GM23338 (cell line): ENCODE data around the gene IBA57. TPM values are rescaled to one million over a fixed set of nuclear protein-coding genes. Genes with fewer than 3 reads are reported as not detected.
A peak's percentile ranks its signal among the peaks of the same experiment; 100 is the strongest.

Experiments
- ATAC-seq: fragments of 200-7000 bp; cut with Tn5 transposase; 3 replicates; pipeline ENCODE4 v1.9.1; 2020
- DNase-seq: peaks from one replicate; pipeline ENCODE4 v3.0.0-alpha.2; 2015; ENCODE audit warnings: low spot score
- H2AFZ ChIP-seq: fragments of 200-600 bp; sonication (generic); 2 replicates; pipeline ENCODE4 v1.8.0; 2016; ENCODE audit warnings: antibody characterized with exemption, mild to moderate bottlenecking, moderate library complexity
- H3F3A ChIP-seq: fragments of 200-600 bp; sonication (generic); replicated peaks from 2 replicates; pipeline ENCODE4 v1.8.0; 2017; ENCODE audit warnings: antibody characterized with exemption, mixed run types, low read depth
- H3K27ac ChIP-seq: fragments of 200-600 bp; sonication (generic); 2 replicates; pipeline ENCODE4 v1.6.1; 2016; ENCODE audit warnings: low read depth
- H3K27me3 ChIP-seq: fragments of 200-600 bp; sonication (generic); 2 replicates; pipeline ENCODE4 v1.8.0; 2016; ENCODE audit warnings: mild to moderate bottlenecking, mixed run types, moderate library complexity; ENCODE audit not compliant: insufficient read depth
- H3K36me3 ChIP-seq: fragments of 200-600 bp; sonication (generic); 2 replicates; pipeline ENCODE4 v1.8.0; 2016; ENCODE audit warnings: mild to moderate bottlenecking; ENCODE audit not compliant: insufficient read depth
- H3K4me1 ChIP-seq: fragments of 200-600 bp; sonication (generic); 2 replicates; pipeline ENCODE4 v1.8.0; 2016; ENCODE audit warnings: mild to moderate bottlenecking, moderate library complexity; ENCODE audit not compliant: insufficient read depth
- H3K4me2 ChIP-seq: fragments of 200-600 bp; sonication (generic); 2 replicates; pipeline ENCODE4 v1.7.1; 2017; ENCODE audit warnings: mixed run types
- H3K4me3 ChIP-seq: fragments of 200-600 bp; sonication (generic); 2 replicates; pipeline ENCODE4 v1.6.1; 2016; ENCODE audit warnings: mixed run types
- H3K79me2 ChIP-seq: fragments of 200-600 bp; sonication (generic); replicated peaks from 2 replicates; pipeline ENCODE4 v1.8.0; 2017; ENCODE audit warnings: mild to moderate bottlenecking; ENCODE audit not compliant: insufficient read depth
- H3K9me2 ChIP-seq: fragments of 200-600 bp; sonication (generic); 2 replicates; pipeline ENCODE4 v1.8.0; 2017; ENCODE audit not compliant: insufficient read depth
- H4K20me1 ChIP-seq: fragments of 200-600 bp; sonication (generic); replicated peaks from 2 replicates; pipeline ENCODE4 v1.8.0; 2017; ENCODE audit warnings: mild to moderate bottlenecking; ENCODE audit not compliant: insufficient read depth
- H3K27ac Mint-ChIP-seq: 2 replicates; pipeline ENCODE4 v1.8.0; 2020; ENCODE audit warnings: inconsistent platforms, mild to moderate bottlenecking, moderate library complexity, mixed read lengths
- H3K27me3 Mint-ChIP-seq: 3 replicates; pipeline ENCODE4 v1.8.0; 2022; ENCODE audit warnings: low read depth, mild to moderate bottlenecking, moderate library complexity, mixed read lengths, inconsistent platforms; ENCODE audit not compliant: insufficient read depth, poor library complexity
- H3K36me3 Mint-ChIP-seq: 3 replicates; pipeline ENCODE4 v1.8.0; 2021; ENCODE audit warnings: low read depth, mild to moderate bottlenecking, inconsistent platforms, moderate library complexity, mixed read lengths
- H3K4me1 Mint-ChIP-seq: 3 replicates; pipeline ENCODE4 v1.8.0; 2020; ENCODE audit warnings: mild to moderate bottlenecking, inconsistent platforms, mixed read lengths
- H3K4me3 Mint-ChIP-seq: 3 replicates; pipeline ENCODE4 v1.8.0; 2021; ENCODE audit warnings: moderate library complexity, mild to moderate bottlenecking, inconsistent platforms, mixed read lengths
- H3K9me3 Mint-ChIP-seq: 3 replicates; pipeline ENCODE4 v1.8.0; 2020; ENCODE audit warnings: moderate library complexity, mild to moderate bottlenecking, inconsistent platforms, mixed read lengths
- CREB1 ChIP-seq: fragments of 250-450 bp; sonication (Bioruptor Pico); IDR thresholded peaks from 2 replicates; pipeline ENCODE4 v1.5.0; 2020; ENCODE audit warnings: low read depth, mild to moderate bottlenecking, moderate library complexity
- EZH2 ChIP-seq: fragments of 200-600 bp; sonication (generic); IDR thresholded peaks from one replicate; pipeline ENCODE4 v1.8.0; 2017; ENCODE audit warnings: antibody characterized with exemption, mild to moderate bottlenecking, low read depth; ENCODE audit not compliant: unreplicated experiment
- EZH2phosphoT487 ChIP-seq: fragments of 200-600 bp; sonication (generic); IDR thresholded peaks from one replicate; pipeline ENCODE4 v1.8.1; 2018; ENCODE audit warnings: antibody characterized with exemption; ENCODE audit not compliant: unreplicated experiment
- JUNB ChIP-seq: IDR thresholded peaks from one replicate; pipeline ENCODE4 v1.6.1; 2016; ENCODE audit warnings: antibody characterized with exemption; ENCODE audit not compliant: unreplicated experiment
- POLR2AphosphoS5 ChIP-seq: IDR thresholded peaks from 2 replicates; pipeline ENCODE4 v1.6.1; 2016; ENCODE audit warnings: antibody characterized with exemption, low read depth
- STAT1 ChIP-seq: IDR thresholded peaks from one replicate; pipeline ENCODE4 v1.6.1; 2016; ENCODE audit warnings: antibody characterized with exemption; ENCODE audit not compliant: unreplicated experiment
- ZNF331 ChIP-seq: fragments of 250-450 bp; sonication (Bioruptor Pico); IDR thresholded peaks from 2 replicates; pipeline ENCODE4 v1.5.0; 2020; ENCODE audit warnings: low read depth, mild to moderate bottlenecking, moderate library complexity
- polyA plus RNA-seq: library from polyadenylated mRNA; unstranded; fragments of >200 nt; fragmentation: Nextera tagmentation; extraction: Ambion mirVana; gene quantifications from 2 replicates; pipeline ENCODE4 v1.2.1, GENCODE V29; 2016
- total RNA-seq: library from RNA; depleted of rRNA; stranded (reverse); fragments of >200 nt; shearing (Covaris generic); gene quantifications from 2 replicates; pipeline ENCODE4 v1.2.3, GENCODE V29; 2014
- TF ChIP-seq, protein P1 (sequence below): IDR thresholded peaks from 2 replicates; pipeline ENCODE4 v1.6.1; 2016; ENCODE audit warnings: antibody characterized with exemption
- TF ChIP-seq, protein P2 (sequence below), 2 experiments: fragments of 200-600 bp in 1 of 2; sonication (generic) in 1 of 2; conservative IDR thresholded peaks; 2 replicates each; pipeline versions ENCODE4 v1.5.1 to v1.6.1; 2016 to 2017; ENCODE audit warnings: antibody characterized with exemption in 2 of 2, low read depth in 2 of 2, mild to moderate bottlenecking in 2 of 2, moderate library complexity in 1 of 2
- TF ChIP-seq, protein P3 (sequence below): IDR thresholded peaks from one replicate; pipeline ENCODE4 v1.6.1; 2018; ENCODE audit warnings: antibody characterized with exemption; ENCODE audit not compliant: unreplicated experiment

Gene IBA57
- total and polyA plus RNA-seq, 2 experiments from 2014 or later = 1.1 to 10.3 TPM

DNA sequence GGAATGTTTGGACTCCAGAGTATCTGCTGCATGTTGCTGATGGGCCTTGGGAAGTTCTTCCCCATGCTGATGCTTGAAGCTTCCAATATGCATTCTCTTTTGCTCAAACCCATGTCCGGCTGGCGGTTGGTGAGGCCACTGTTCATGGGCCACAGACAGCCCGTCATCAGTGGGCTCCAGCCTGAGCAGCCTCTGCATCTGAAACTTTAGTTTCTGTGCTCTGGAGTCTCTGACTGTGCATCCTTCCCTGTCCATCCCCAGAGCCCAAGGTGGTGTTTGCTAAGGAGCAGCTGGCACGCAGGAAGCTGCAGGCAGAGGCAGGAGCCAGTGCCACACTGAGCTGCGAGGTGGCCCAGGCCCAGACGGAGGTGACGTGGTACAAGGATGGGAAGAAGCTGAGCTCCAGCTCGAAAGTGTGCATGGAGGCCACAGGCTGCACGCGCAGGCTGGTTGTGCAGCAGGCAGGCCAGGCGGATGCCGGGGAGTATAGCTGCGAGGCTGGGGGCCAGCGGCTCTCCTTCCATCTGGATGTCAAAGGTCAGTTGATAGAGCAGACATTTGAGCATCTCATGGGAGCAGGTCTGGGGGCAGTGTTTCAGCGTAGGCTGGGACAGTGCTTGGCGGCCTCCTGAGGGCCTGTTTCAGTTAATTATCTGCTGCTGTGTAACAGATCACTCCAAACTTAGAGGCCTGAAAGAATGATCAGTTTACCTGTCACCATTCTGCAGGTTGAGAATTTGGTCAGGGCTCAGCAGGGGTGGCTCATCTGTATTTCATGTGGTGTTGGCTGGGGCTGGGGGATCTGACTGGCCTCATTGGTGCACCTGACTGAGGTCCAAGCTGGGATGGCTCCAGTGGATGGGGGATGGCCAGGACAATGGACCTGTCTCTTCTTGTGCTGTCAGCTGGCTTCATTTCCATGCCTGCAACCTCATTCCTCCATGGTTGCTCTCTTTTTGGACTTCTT is 58.9 kb downstream of the IBA57 start:
- TF ChIP-seq, protein P1, sequence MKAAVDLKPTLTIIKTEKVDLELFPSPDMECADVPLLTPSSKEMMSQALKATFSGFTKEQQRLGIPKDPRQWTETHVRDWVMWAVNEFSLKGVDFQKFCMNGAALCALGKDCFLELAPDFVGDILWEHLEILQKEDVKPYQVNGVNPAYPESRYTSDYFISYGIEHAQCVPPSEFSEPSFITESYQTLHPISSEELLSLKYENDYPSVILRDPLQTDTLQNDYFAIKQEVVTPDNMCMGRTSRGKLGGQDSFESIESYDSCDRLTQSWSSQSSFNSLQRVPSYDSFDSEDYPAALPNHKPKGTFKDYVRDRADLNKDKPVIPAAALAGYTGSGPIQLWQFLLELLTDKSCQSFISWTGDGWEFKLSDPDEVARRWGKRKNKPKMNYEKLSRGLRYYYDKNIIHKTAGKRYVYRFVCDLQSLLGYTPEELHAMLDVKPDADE = no peak
- TF ChIP-seq, protein P2, sequence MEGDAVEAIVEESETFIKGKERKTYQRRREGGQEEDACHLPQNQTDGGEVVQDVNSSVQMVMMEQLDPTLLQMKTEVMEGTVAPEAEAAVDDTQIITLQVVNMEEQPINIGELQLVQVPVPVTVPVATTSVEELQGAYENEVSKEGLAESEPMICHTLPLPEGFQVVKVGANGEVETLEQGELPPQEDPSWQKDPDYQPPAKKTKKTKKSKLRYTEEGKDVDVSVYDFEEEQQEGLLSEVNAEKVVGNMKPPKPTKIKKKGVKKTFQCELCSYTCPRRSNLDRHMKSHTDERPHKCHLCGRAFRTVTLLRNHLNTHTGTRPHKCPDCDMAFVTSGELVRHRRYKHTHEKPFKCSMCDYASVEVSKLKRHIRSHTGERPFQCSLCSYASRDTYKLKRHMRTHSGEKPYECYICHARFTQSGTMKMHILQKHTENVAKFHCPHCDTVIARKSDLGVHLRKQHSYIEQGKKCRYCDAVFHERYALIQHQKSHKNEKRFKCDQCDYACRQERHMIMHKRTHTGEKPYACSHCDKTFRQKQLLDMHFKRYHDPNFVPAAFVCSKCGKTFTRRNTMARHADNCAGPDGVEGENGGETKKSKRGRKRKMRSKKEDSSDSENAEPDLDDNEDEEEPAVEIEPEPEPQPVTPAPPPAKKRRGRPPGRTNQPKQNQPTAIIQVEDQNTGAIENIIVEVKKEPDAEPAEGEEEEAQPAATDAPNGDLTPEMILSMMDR (conservative IDR thresholded peaks at IDR 0.05; ENCODE audit: low read depth in 2 of 2) = no peak
- TF ChIP-seq ZNF331 (CRISPR knock-in tag) = peak; percentile 34; the same call in 1 of the 2 replicates
- H3K36me3 Mint-ChIP-seq = peaks cover 76% of the 10 kb centered on the region

DNA sequence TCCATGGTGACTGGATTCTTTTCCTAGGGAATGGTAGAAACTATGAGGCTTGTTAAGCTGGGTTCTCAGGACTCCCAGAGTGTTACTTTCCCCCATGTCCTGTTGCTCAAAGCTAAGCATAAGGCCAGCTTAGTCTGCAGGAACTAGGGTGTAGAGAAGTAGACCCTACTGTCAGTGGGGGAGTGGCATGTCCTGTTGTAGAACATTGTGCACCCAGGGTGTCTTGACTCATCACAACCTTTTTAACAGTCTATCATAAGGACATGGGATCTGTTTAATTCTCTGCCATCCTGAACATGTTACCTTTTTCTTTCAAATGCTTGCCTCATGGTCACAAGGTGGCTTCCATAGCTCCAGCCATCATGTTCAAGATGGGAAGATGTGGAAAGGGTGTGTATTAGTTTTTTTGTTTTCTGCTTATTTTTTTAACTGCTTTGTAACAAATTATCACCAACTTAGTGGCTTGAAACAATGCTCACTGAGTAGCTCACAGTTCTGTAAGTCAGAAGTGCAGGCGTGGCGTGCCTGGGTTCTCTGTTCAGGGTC is 59.6 kb downstream of the IBA57 start:
- Histone ChIP-seq H4K20me1 (peaks cover 12% of the 10 kb centered on the region), H3K27me3 (no peaks in the 10 kb centered on the region), H3K36me3 (peaks cover 21% of the 10 kb centered on the region), H3K27ac (no peak overlapping the region), H3K4me2 (no peak overlapping the region), H3K4me1 (no peaks in the 10 kb centered on the region), H3F3A (no peaks in the 10 kb centered on the region), H3K4me3 (no peak overlapping the region), H2AFZ (no peak overlapping the region), H3K9me2 (no peaks in the 10 kb centered on the region), H3K79me2 (no peaks in the 10 kb centered on the region; the same call in 1 of the 2 replicates)
- ATAC-seq (no peak), DNase-seq (no peak)
- Mint-ChIP-seq H3K9me3 (no peaks in the 10 kb centered on the region), H3K27me3 (peaks cover 5% of the 10 kb centered on the region), H3K36me3 (peaks cover 72% of the 10 kb centered on the region), H3K4me1 (no peaks in the 10 kb centered on the region), H3K27ac (no peak overlapping the region), H3K4me3 (no peak overlapping the region)
- no peak for TF ChIP-seq POLR2AphosphoS5
- TF ChIP-seq STAT1 = no peak
- no peak for TF ChIP-seq CREB1
- TF ChIP-seq, protein P3, sequence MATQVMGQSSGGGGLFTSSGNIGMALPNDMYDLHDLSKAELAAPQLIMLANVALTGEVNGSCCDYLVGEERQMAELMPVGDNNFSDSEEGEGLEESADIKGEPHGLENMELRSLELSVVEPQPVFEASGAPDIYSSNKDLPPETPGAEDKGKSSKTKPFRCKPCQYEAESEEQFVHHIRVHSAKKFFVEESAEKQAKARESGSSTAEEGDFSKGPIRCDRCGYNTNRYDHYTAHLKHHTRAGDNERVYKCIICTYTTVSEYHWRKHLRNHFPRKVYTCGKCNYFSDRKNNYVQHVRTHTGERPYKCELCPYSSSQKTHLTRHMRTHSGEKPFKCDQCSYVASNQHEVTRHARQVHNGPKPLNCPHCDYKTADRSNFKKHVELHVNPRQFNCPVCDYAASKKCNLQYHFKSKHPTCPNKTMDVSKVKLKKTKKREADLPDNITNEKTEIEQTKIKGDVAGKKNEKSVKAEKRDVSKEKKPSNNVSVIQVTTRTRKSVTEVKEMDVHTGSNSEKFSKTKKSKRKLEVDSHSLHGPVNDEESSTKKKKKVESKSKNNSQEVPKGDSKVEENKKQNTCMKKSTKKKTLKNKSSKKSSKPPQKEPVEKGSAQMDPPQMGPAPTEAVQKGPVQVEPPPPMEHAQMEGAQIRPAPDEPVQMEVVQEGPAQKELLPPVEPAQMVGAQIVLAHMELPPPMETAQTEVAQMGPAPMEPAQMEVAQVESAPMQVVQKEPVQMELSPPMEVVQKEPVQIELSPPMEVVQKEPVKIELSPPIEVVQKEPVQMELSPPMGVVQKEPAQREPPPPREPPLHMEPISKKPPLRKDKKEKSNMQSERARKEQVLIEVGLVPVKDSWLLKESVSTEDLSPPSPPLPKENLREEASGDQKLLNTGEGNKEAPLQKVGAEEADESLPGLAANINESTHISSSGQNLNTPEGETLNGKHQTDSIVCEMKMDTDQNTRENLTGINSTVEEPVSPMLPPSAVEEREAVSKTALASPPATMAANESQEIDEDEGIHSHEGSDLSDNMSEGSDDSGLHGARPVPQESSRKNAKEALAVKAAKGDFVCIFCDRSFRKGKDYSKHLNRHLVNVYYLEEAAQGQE = no peak
- TF ChIP-seq, protein P2 (conservative IDR thresholded peaks at IDR 0.05; ENCODE audit: low read depth in 2 of 2) = no peak
- TF ChIP-seq EZH2phosphoT487 = no peak
- TF ChIP-seq ZNF331 (CRISPR knock-in tag) = no peak
- TF ChIP-seq, protein P1 = no peak
- TF ChIP-seq JUNB = no peak
- no peak for TF ChIP-seq EZH2

More for the DNA sequence above, 58.9 kb downstream of the IBA57 start:
- ATAC-seq = no peak
- H3K4me1 ChIP-seq = no peaks in the 10 kb centered on the region
- H3K4me3 Mint-ChIP-seq = no peak overlapping the region
- no peak overlapping the region for H2AFZ ChIP-seq
- H3K9me2 ChIP-seq = no peaks in the 10 kb centered on the region
- no peak overlapping the region for H3K27ac Mint-ChIP-seq
- H3K4me2 ChIP-seq = no peak overlapping the region
- H3K36me3 ChIP-seq = peaks cover 21% of the 10 kb centered on the region
- H3K27me3 ChIP-seq = no peaks in the 10 kb centered on the region
- H3K27me3 Mint-ChIP-seq = peaks cover 5% of the 10 kb centered on the region
- H3K79me2 ChIP-seq = no peaks in the 10 kb centered on the region; the same call in 1 of the 2 replicates
- no peak for DNase-seq
- H3K4me3 ChIP-seq = no peak overlapping the region
- no peaks in the 10 kb centered on the region for H3K9me3 Mint-ChIP-seq
- H4K20me1 ChIP-seq = peaks cover 11% of the 10 kb centered on the region
- no peaks in the 10 kb centered on the region for H3F3A ChIP-seq
- no peaks in the 10 kb centered on the region for H3K4me1 Mint-ChIP-seq
- no peak overlapping the region for H3K27ac ChIP-seq
